ENCODE results near the gene PFKFB3. TPM values are rescaled to one million over a fixed set of nuclear protein-coding genes. Genes with fewer than 3 reads are reported as not detected.

PFKFB3 gene
- total RNA-seq, 2 donors from 2014 or later, result 31.2 to 34.5 TPM

DNA sequence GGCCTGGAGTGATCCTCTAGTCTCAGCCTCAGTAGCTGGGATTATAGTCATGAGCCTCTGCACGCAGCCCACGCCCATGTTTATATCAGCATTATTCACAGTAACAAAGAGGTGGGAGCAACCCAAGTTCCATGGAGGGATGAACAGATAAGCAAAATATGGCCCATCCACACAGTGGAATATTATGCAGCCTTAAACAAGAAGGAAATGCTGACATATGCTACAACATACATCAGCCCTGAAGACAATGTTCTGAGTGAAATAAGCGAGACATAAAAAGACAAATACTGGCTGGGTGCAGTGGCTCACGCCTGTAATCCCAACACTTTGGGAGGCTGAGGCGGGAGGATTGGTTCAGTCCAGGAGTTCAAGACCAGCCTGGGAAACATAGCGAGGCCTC lies 21.5 kb upstream of the PFKFB3 start:
- Histone ChIP-seq H3K9ac (ENCODE audit: extremely low read depth, low read length, poor library complexity, severe bottlenecking) (no peak overlapping the region), H3K36me3 (ENCODE audit: control insufficient read depth, insufficient read depth, low read length) (no peaks in the 10 kb centered on the region), H3K4me3 (ENCODE audit: low read length) (no peak overlapping the region), H3K27ac (ENCODE audit: low read depth, low read length) (no peak overlapping the region), H3K9me3 (ENCODE audit: control insufficient read depth, low read length) (no peaks in the 10 kb centered on the region), H3K27me3 (ENCODE audit: control insufficient read depth, insufficient read depth, low read length, poor library complexity, severe bottlenecking) (no peaks in the 10 kb centered on the region), H3K4me1 (ENCODE audit: control insufficient read depth, insufficient read depth, low read length) (no peaks in the 10 kb centered on the region)
- Mint-ChIP-seq H3K36me3 (ENCODE audit: low read depth) (no peaks in the 10 kb centered on the region), H3K27me3 (ENCODE audit: insufficient read depth) (no peaks in the 10 kb centered on the region), H3K27ac (no peak overlapping the region), H3K9me3 (no peaks in the 10 kb centered on the region), H3K4me3 (no peak overlapping the region), H3K4me1 (peaks cover 11% of the 10 kb centered on the region)
- no peak for DNase-seq
- 91 to 95% methylated on average over 6 of the region's 6 CpGs for WGBS, 2 experiments (ENCODE audit: insufficient coverage in 1 of 2, insufficient read length in 1 of 2)
- TF ChIP-seq, protein P1, sequence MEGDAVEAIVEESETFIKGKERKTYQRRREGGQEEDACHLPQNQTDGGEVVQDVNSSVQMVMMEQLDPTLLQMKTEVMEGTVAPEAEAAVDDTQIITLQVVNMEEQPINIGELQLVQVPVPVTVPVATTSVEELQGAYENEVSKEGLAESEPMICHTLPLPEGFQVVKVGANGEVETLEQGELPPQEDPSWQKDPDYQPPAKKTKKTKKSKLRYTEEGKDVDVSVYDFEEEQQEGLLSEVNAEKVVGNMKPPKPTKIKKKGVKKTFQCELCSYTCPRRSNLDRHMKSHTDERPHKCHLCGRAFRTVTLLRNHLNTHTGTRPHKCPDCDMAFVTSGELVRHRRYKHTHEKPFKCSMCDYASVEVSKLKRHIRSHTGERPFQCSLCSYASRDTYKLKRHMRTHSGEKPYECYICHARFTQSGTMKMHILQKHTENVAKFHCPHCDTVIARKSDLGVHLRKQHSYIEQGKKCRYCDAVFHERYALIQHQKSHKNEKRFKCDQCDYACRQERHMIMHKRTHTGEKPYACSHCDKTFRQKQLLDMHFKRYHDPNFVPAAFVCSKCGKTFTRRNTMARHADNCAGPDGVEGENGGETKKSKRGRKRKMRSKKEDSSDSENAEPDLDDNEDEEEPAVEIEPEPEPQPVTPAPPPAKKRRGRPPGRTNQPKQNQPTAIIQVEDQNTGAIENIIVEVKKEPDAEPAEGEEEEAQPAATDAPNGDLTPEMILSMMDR (conservative IDR thresholded peaks at IDR 0.05), result no peak

- Mint-ChIP-seq H3K9me3 (no peaks in the 10 kb centered on the region), H3K4me3 (no peak overlapping the region), H3K27me3 (ENCODE audit: insufficient read depth) (no peaks in the 10 kb centered on the region), H3K4me1 (peaks cover 11% of the 10 kb centered on the region), H3K27ac (no peak overlapping the region), H3K36me3 (ENCODE audit: low read depth) (no peaks in the 10 kb centered on the region)
- 79 to 81% methylated on average over 10 to 16 of the region's 16 CpGs for WGBS, 2 experiments (ENCODE audit: insufficient coverage in 1 of 2, insufficient read length in 1 of 2)
- H3K27me3 ChIP-seq (ENCODE audit: control insufficient read depth, insufficient read depth, low read length, poor library complexity, severe bottlenecking), result no peaks in the 10 kb centered on the region
- H3K36me3 ChIP-seq (ENCODE audit: control insufficient read depth, insufficient read depth, low read length), result no peaks in the 10 kb centered on the region
- TF ChIP-seq, protein P1 (conservative IDR thresholded peaks at IDR 0.05), result no peak
- H3K9me3 ChIP-seq (ENCODE audit: control insufficient read depth, low read length), result no peaks in the 10 kb centered on the region
- no peak overlapping the region for H3K4me3 ChIP-seq (ENCODE audit: low read length)
- H3K9ac ChIP-seq (ENCODE audit: extremely low read depth, low read length, poor library complexity, severe bottlenecking), result no peak overlapping the region
- H3K4me1 ChIP-seq (ENCODE audit: control insufficient read depth, insufficient read depth, low read length), result no peaks in the 10 kb centered on the region
- H3K27ac ChIP-seq (ENCODE audit: low read depth, low read length), result no peak overlapping the region
- no peak for DNase-seq
These were observed 20.2 kb upstream of the PFKFB3 start for GRCh38 chr10:6182454-6183098.

GRCh38 chr10:6185039-6185716 lies 17.6 kb upstream of the PFKFB3 start:
- peak overlapping the region; percentile 85 for H3K27ac Mint-ChIP-seq
- no peak overlapping the region for H3K4me3 Mint-ChIP-seq
- Histone ChIP-seq H3K27me3 (ENCODE audit: control insufficient read depth, insufficient read depth, low read length, poor library complexity, severe bottlenecking) (no peaks in the 10 kb centered on the region), H3K27ac (ENCODE audit: low read depth, low read length) (no peak overlapping the region), H3K9ac (ENCODE audit: extremely low read depth, low read length, poor library complexity, severe bottlenecking) (no peak overlapping the region), H3K4me1 (ENCODE audit: control insufficient read depth, insufficient read depth, low read length) (no peaks in the 10 kb centered on the region), H3K4me3 (ENCODE audit: low read length) (no peak overlapping the region), H3K9me3 (ENCODE audit: control insufficient read depth, low read length) (no peaks in the 10 kb centered on the region), H3K36me3 (ENCODE audit: control insufficient read depth, insufficient read depth, low read length) (no peaks in the 10 kb centered on the region)
- H3K9me3 Mint-ChIP-seq, result no peaks in the 10 kb centered on the region
- no peaks in the 10 kb centered on the region for H3K27me3 Mint-ChIP-seq (ENCODE audit: insufficient read depth)
- 49 to 57% methylated on average over 5 to 17 of the region's 18 CpGs for WGBS, 2 experiments (ENCODE audit: insufficient coverage in 1 of 2, insufficient read length in 1 of 2)
- H3K4me1 Mint-ChIP-seq, result peaks cover 14% of the 10 kb centered on the region
- no peaks in the 10 kb centered on the region for H3K36me3 Mint-ChIP-seq (ENCODE audit: low read depth)
- TF ChIP-seq, protein P1 (conservative IDR thresholded peaks at IDR 0.05), result no peak
- peak; percentile 80 for DNase-seq
